Astrocyte (in vitro differentiated cells and primary cell): ENCODE data around the gene MVP.

Experiments
- EZH2 ChIP-seq: IDR thresholded peaks from 2 replicates; pipeline ENCODE4 v1.6.1; 2012; ENCODE audit warnings: mild to moderate bottlenecking, low read length, inconsistent platforms; ENCODE audit not compliant: insufficient read depth
- TF ChIP-seq, protein P1 (sequence below): IDR thresholded peaks from 2 replicates; pipeline ENCODE4 v1.5.1; 2011; ENCODE audit warnings: low read depth, mild to moderate bottlenecking, inconsistent platforms, low read length, moderate library complexity; ENCODE audit not compliant: insufficient read depth

DNA sequence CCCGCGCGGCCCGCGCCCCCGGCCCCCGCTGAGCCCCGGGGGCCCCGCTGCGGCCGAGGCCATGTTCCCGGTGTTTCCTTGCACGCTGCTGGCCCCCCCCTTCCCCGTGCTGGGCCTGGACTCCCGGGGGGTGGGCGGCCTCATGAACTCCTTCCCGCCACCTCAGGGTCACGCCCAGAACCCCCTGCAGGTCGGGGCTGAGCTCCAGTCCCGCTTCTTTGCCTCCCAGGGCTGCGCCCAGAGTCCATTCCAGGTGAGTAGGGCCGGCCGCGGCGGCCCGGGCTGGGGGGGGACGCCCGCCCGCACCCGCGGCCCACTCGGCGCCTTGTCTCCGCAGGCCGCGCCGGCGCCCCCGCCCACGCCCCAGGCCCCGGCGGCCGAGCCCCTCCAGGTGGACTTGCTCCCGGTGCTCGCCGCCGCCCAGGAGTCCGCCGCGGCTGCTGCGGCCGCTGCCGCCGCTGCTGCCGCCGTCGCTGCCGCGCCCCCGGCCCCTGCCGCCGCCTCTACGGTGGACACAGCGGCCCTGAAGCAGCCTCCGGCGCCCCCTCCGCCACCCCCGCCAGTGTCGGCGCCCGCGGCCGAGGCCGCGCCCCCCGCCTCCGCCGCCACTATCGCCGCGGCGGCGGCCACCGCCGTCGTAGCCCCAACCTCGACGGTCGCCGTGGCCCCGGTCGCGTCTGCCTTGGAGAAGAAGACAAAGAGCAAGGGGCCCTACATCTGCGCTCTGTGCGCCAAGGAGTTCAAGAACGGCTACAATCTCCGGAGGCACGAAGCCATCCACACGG is 13.4 kb upstream of the MVP start:
- TF ChIP-seq EZH2: no peak
- TF ChIP-seq, protein P1, sequence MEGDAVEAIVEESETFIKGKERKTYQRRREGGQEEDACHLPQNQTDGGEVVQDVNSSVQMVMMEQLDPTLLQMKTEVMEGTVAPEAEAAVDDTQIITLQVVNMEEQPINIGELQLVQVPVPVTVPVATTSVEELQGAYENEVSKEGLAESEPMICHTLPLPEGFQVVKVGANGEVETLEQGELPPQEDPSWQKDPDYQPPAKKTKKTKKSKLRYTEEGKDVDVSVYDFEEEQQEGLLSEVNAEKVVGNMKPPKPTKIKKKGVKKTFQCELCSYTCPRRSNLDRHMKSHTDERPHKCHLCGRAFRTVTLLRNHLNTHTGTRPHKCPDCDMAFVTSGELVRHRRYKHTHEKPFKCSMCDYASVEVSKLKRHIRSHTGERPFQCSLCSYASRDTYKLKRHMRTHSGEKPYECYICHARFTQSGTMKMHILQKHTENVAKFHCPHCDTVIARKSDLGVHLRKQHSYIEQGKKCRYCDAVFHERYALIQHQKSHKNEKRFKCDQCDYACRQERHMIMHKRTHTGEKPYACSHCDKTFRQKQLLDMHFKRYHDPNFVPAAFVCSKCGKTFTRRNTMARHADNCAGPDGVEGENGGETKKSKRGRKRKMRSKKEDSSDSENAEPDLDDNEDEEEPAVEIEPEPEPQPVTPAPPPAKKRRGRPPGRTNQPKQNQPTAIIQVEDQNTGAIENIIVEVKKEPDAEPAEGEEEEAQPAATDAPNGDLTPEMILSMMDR: no peak
